RCC 7860 (cell line): Measurements from ENCODE around the gene RMDN2.

Experiments used
- DNase-seq: peaks from one replicate; pipeline ENCODE4 v3.0.0-alpha.2; 2015; ENCODE audit warnings: low spot score
- FAIRE-seq: peaks from 2 replicates; lab custom pipeline; 2012; peaks lifted over from hg19 to GRCh38; lab: Jason Lieb, UNC

The RMDN2 gene, protein sequence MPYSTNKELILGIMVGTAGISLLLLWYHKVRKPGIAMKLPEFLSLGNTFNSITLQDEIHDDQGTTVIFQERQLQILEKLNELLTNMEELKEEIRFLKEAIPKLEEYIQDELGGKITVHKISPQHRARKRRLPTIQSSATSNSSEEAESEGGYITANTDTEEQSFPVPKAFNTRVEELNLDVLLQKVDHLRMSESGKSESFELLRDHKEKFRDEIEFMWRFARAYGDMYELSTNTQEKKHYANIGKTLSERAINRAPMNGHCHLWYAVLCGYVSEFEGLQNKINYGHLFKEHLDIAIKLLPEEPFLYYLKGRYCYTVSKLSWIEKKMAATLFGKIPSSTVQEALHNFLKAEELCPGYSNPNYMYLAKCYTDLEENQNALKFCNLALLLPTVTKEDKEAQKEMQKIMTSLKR

GRCh38 chr2:37925063-37925897 is at the start of gene RMDN2:
RMDN2 (plus strand) TSS chr2:37925287; CDS start chr2:37929278, 3,991 bp downstream.
- FAIRE-seq: peak; percentile 52
- peak; percentile 83 for DNase-seq

- FAIRE-seq (no peak), DNase-seq (no peak)
These were observed 49.6 kb upstream of the RMDN2 start for GRCh38 chr2:37875403-37875906.

- DNase-seq (no peak), FAIRE-seq (no peak)
These were observed 48.9 kb upstream of the RMDN2 start for GRCh38 chr2:37876227-37876626.

GRCh38 chr2:37877457-37878315 is 47.4 kb upstream of the RMDN2 start:
- peak; percentile 89 for FAIRE-seq
- peak; percentile 55 for DNase-seq

DNA sequence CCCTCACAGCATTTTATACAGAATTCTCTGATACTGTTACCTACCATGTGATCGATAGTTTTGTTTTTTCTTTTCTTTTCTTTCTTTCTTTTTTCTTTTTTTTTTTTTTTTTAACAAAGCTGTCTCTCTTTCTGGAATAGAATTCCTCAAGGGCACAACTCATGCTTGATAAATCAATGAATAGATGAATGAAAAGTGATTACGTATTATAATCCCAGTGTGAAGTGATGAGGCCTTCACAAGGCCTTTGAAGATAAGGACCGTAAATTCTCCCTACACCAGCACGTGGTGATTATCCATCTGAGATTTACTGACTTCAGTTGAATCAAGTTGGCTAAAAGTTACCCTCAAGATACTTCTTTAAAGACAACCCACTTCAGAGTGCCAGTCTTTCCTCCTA is 46.6 kb upstream of the RMDN2 start:
- FAIRE-seq (no peak), DNase-seq (no peak)

DNA sequence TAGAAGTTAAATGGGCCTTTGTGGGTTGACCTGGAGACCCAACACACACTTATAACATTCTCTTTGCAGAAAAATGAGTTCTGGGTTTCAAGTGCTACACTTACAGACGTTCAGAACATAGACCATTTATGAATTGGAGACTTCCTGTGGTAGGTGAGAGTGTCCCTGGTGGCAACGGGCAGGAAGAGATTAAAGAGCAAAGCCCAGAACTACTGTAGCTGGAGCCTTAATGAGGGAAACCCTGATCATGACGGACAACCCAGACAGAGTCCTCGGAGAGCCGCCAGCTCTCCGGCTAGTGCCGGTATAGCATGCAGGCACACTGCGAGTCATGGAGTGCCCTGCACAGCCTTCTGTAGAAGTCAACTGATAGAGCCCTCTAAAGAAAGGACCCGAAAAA is 44.5 kb upstream of the RMDN2 start:
- FAIRE-seq (no peak), DNase-seq (no peak)

DNA sequence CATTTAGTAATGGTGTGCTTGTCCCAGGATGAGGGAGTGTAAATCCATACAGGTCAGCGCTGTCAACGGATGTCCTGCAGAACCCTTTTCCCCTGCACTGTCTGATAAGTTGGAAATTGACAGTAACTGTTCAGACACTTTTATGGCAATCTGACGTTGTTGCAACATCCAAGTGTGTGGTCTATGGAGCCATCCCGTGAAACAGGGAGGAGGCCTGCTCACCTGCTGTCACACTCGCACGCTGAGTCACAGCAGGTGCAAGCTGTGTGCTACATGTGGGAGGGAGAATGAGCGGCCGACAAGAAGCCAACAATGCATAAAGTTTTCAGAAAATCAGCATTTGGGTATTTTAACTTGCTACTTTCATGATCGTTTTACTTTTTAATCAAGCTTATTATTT is 43.7 kb upstream of the RMDN2 start:
- no peak for DNase-seq
- FAIRE-seq: no peak

GRCh38 chr2:37882036-37882435 is 43.1 kb upstream of the RMDN2 start:
- FAIRE-seq: no peak
- no peak for DNase-seq

DNA sequence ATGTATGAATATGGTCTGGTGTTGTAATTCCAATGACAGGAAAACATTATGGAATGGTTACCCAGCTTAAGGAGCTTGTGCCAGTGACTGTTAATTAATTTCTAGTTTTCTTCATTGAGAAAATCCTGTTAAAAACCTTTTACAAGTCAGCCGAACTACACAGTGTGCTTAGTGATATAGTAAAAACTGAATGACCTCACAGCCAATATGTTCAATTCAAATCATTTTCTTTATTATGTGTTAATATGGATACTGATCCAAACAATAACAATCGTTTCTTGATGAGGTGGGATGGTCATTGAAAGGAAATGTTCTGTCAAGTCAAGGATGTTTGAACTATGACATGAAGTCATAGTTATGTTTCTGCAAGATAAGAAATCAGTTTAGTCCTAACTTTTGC is 41.6 kb upstream of the RMDN2 start:
- no peak for DNase-seq
- no peak for FAIRE-seq

GRCh38 chr2:37885329-37885993 is 39.6 kb upstream of the RMDN2 start:
- FAIRE-seq (no peak), DNase-seq (no peak)

GRCh38 chr2:37886745-37887144 is 38.3 kb upstream of the RMDN2 start:
- DNase-seq (no peak), FAIRE-seq (no peak)

DNA sequence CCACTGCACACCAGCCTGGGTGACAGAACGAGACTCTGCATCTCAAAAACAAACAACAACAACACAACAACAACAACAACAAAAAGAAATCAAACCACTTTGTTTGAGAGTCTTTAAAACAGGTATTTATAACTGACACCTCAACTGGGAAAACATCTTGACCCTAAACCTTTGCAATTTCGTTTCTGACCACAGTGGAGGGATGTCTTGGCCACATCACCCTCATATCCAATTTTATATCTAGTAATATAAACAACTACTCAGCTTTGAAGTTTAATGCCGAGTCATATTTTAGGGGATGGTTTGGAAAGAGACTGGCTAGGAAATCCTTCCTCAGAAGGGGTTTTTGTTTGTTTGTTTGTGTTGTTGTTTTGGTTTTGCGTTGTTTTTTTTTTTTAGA is 37.8 kb upstream of the RMDN2 start:
- no peak for DNase-seq
- FAIRE-seq: no peak

DNA sequence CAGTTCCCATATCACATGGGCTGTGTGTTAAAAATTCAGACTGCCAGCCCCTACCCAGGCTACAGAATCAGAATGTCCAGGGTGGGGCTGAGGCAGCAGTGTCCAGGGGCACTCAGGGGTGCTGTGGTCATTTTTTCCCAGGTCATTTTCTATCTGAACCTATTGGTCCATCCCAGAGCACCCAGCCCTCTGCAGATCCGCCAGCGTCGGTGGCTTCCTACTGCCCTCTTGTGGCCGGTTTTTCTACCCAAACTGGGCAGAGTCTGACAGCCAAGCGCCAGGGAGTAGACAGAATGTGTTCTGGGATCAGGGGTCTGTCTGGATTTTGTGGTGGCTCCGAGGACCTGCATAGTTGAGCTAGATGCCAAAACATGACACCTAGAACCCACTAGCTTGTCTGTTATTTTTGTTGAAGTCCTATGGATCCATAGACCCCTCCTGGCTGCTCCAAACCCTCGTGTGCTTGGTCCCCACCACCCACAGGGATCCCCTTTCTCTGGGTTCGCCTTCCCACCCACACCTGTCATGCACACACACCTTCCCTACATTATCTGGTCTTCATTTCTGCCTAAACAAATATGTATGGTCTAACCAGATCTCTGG is 34.1 kb upstream of the RMDN2 start:
- DNase-seq: peak; percentile 49
- FAIRE-seq: no peak

DNA sequence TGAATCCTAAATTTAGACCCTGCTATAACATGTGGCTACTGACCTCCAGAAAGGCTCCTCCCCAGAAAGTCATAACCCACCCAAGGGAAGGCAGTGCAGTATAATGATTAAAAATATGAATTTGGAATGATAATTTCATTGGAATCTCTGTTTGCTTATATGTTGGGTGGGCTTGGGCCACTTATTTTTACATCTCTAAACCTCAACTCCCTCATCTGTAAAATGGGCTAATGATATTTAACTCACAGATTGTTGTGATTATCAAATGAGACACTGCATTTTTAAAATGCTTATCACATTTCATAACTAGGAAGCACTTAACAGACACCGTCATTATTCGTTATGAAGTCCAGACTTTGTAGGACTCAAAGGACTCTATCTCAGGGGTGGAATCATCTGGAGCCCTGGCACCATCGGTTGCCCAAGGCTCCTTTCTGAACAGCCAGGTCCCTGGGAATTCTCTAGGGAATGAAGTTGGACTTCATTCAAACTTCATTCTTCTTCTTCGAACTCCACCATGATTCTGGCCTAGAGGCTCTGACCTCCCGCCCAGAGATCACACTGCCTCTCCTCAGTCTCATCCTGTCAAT is 33.1 kb upstream of the RMDN2 start:
- DNase-seq (no peak), FAIRE-seq (no peak)

GRCh38 chr2:37892436-37893114 is 32.5 kb upstream of the RMDN2 start:
- no peak for FAIRE-seq
- no peak for DNase-seq

- FAIRE-seq (no peak), DNase-seq (no peak)
These were observed 31.8 kb upstream of the RMDN2 start for GRCh38 chr2:37893327-37893726.

GRCh38 chr2:37894047-37894446 is 31.0 kb upstream of the RMDN2 start:
- no peak for FAIRE-seq
- no peak for DNase-seq

DNA sequence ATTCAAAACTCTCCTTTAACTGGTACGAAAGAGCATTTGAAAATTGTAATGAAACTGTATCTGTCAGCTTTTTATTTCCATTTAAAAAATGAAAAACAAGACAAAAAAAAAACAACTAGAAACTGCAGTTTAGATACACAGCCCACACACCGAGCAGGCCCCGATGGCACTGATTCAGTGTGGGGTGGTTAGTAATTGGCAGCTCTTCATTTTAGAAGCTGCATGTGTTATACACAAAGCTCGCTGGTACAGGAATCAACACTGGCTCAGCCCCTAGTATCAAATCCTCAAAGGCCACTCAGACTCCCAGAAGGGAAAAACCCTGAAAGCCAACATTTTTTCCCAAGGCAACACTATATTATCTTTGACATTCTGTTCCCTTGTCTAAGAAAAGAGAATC is 30.5 kb upstream of the RMDN2 start:
- no peak for DNase-seq

GRCh38 chr2:37895140-37895539 is 29.9 kb upstream of the RMDN2 start:
- DNase-seq (no peak), FAIRE-seq (no peak)

More for the DNA sequence above, 30.5 kb upstream of the RMDN2 start:
- FAIRE-seq: no peak
